Liver (tissue), 9 donors: Measurements from ENCODE around the gene TRPC4AP. TPM values are rescaled to one million over a fixed set of nuclear protein-coding genes. Genes with fewer than 3 reads are reported as not detected.

ENCODE experiments used
- DNase-seq: peaks from one replicate; pipeline ENCODE4 v3.0.0-alpha.2; 2017; ENCODE audit warnings: low spot score
- H3K27ac ChIP-seq, 2 donors: one replicate each; pipeline ENCODE4 v1.7.0; 2013; ENCODE audit warnings: inconsistent platforms in 2 of 2, low read length in 2 of 2, control low read depth in 1 of 2, low read depth in 1 of 2, mild to moderate bottlenecking in 1 of 2
- H3K27me3 ChIP-seq, 4 donors: one replicate each; pipeline versions ENCODE4 v1.6.1 to v1.7.0; 2013; ENCODE audit warnings: low read length in 3 of 4, inconsistent platforms in 1 of 4, mild to moderate bottlenecking in 1 of 4, moderate library complexity in 1 of 4; ENCODE audit not compliant: control insufficient read depth in 4 of 4, insufficient read depth in 4 of 4
- H3K36me3 ChIP-seq, 4 donors: one replicate each; pipeline versions ENCODE4 v1.6.1 to v1.7.0; 2013; ENCODE audit warnings: low read length in 3 of 4, mild to moderate bottlenecking in 3 of 4, low read depth in 1 of 4, moderate library complexity in 1 of 4; ENCODE audit not compliant: control insufficient read depth in 4 of 4, insufficient read depth in 3 of 4
- H3K4me1 ChIP-seq, 4 donors: one replicate each; pipeline versions ENCODE4 v1.6.1 to v1.7.0; 2013; ENCODE audit warnings: low read length in 3 of 4, mild to moderate bottlenecking in 3 of 4, moderate library complexity in 1 of 4; ENCODE audit not compliant: control insufficient read depth in 4 of 4, insufficient read depth in 4 of 4
- H3K4me3 ChIP-seq, 3 donors: one replicate each; pipeline versions ENCODE4 v1.6.1 to v1.7.0; 2013; ENCODE audit warnings: low read length in 3 of 3, control low read depth in 1 of 3, low read depth in 1 of 3, mild to moderate bottlenecking in 1 of 3
- H3K9ac ChIP-seq, 2 donors: one replicate each; pipeline ENCODE4 v1.7.0; 2013; ENCODE audit warnings: low read length in 2 of 2, mild to moderate bottlenecking in 2 of 2, moderate library complexity in 2 of 2, control low read depth in 1 of 2, low read depth in 1 of 2
- H3K9me3 ChIP-seq, 4 donors: one replicate each; pipeline versions ENCODE4 v1.6.1 to v1.7.0; 2013; ENCODE audit warnings: low read length in 3 of 4; ENCODE audit not compliant: control insufficient read depth in 4 of 4
- CTCF ChIP-seq: fragments of 150-350 bp; IDR thresholded peaks from 2 replicates; pipeline ENCODE4 v1.5.1; 2017; ENCODE audit warnings: improper control_type of control experiment, low read depth, low read length; ENCODE audit not compliant: missing input control
- EGR1 ChIP-seq, 2 donors: IDR thresholded peaks; 2 replicates each; pipeline ENCODE4 v1.6.1; 2016 to 2018; ENCODE audit warnings: antibody characterized with exemption in 2 of 2, low read depth in 2 of 2
- FOXA1 ChIP-seq: IDR thresholded peaks from 2 replicates; pipeline ENCODE4 v1.6.1; 2016; ENCODE audit warnings: antibody characterized with exemption
- FOXA2 ChIP-seq: IDR thresholded peaks from 2 replicates; pipeline ENCODE4 v1.6.1; 2016; ENCODE audit warnings: antibody characterized with exemption
- GABPA ChIP-seq, 2 donors: IDR thresholded peaks in 1 of 2; conservative IDR thresholded peaks in 1 of 2; 2 replicates each; pipeline ENCODE4 v1.6.1; 2016; ENCODE audit warnings: antibody characterized with exemption in 2 of 2, mild to moderate bottlenecking in 1 of 2, moderate library complexity in 1 of 2
- HNF4A ChIP-seq, 2 donors: conservative IDR thresholded peaks; 2 replicates each; pipeline ENCODE4 v1.6.1; 2016; ENCODE audit warnings: antibody characterized with exemption in 2 of 2, mild to moderate bottlenecking in 2 of 2
- HNF4G ChIP-seq: IDR thresholded peaks from 2 replicates; pipeline ENCODE4 v1.6.1; 2016; ENCODE audit warnings: antibody characterized with exemption
- JUND ChIP-seq, 2 donors: IDR thresholded peaks; 2 replicates each; pipeline ENCODE4 v1.6.1; 2016; ENCODE audit warnings: antibody characterized with exemption in 2 of 2
- MAX ChIP-seq: IDR thresholded peaks from 2 replicates; pipeline ENCODE4 v1.6.1; 2016; ENCODE audit warnings: antibody characterized with exemption
- NR2F2 ChIP-seq: IDR thresholded peaks from 2 replicates; pipeline ENCODE4 v1.6.1; 2016; ENCODE audit warnings: antibody characterized with exemption
- RAD21 ChIP-seq, 2 donors: IDR thresholded peaks; 2 replicates each; pipeline ENCODE4 v1.6.1; 2016; ENCODE audit warnings: antibody characterized with exemption in 2 of 2, mild to moderate bottlenecking in 2 of 2
- REST ChIP-seq: IDR thresholded peaks from 2 replicates; pipeline ENCODE4 v1.6.1; 2016; ENCODE audit warnings: antibody characterized with exemption, mild to moderate bottlenecking
- RXRA ChIP-seq, 2 donors: IDR thresholded peaks; 2 replicates each; pipeline ENCODE4 v1.6.1; 2017 to 2018; ENCODE audit warnings: antibody characterized with exemption in 2 of 2, mild to moderate bottlenecking in 1 of 2
- SP1 ChIP-seq: IDR thresholded peaks from 2 replicates; pipeline ENCODE4 v1.6.1; 2018; ENCODE audit warnings: antibody characterized with exemption, mild to moderate bottlenecking
- TAF1 ChIP-seq: conservative IDR thresholded peaks from 2 replicates; pipeline ENCODE4 v1.6.1; 2016; ENCODE audit warnings: antibody characterized with exemption, mild to moderate bottlenecking
- YY1 ChIP-seq: IDR thresholded peaks from 2 replicates; pipeline ENCODE4 v1.6.1; 2016; ENCODE audit warnings: antibody characterized with exemption, mild to moderate bottlenecking
- ZBTB33 ChIP-seq: IDR thresholded peaks from 2 replicates; pipeline ENCODE4 v1.6.1; 2016; ENCODE audit warnings: antibody characterized with exemption
- WGBS: extraction: QIAGEN DNeasy Blood & Tissue Kit; methylation state at CpG from one replicate; pipeline ENCODE4 v1.1.7; 2013; 5-methylcytosine and 5-hydroxymethylcytosine counted together
- polyA plus RNA-seq, 2 donors: library from polyadenylated mRNA; stranded (reverse) in 1 of 2; unstranded in 1 of 2; fragments of 200-250 nt in 1 of 2; fragments of >200 nt in 1 of 2; fragmentation: Nextera tagmentation in 1 of 2; extraction: Ambion mirVana in 1 of 2; gene quantifications; one replicate each; pipeline versions ENCODE4 v1.2.1 to v1.2.3, GENCODE V29; 2013 to 2015
- total RNA-seq, 2 donors: library from RNA; depleted of rRNA; stranded (reverse); fragments of >200 nt; gene quantifications; one replicate each; pipeline ENCODE4 v1.2.3, GENCODE V29; 2014
- donor health status: healthy.
- donor health status: healthy.
- donor health status: healthy.
- donor health status: healthy.
- donor health status: healthy.

TRPC4AP gene
- 10 to 100 TPM; 34.8 to 57.2 TPM for total RNA-seq
- polyA plus RNA-seq: 10 to 100 TPM; 26.3 to 32.8 TPM

DNA sequence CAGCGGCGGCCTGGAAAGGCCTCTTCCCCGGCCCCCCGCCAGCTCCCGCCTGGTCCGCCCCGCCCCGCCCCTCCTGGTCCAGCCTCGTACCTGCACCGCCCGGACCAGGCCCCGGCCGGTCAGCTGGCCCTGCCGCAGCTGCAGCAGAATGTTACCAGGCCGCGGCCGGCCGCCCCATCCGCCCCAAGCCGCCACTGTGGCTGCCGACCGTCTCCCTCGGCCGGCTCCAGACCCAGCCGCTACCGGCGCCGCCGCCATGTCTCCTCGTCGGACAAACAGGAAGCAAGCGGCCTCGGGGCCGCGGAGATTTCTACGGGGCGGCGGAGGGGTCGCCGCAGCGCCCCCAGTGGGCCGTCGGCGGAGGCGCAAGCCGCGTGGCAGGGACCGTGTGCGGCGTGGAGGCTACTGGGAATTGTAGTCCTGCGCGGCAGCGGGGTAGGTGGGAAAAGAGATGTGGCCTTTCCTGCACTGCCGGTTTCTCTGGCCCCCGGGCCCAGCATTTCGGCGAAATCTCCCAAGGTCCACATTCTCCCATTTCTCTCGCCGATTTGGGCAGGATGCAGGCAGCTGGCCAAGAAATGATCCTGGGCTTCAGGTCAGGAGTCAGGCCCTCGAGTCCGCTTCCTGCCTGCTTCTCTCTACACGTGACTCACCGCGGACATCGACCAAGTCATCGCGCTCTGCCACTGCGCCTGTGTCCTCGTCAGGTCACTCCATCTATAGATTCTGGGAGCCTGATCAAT is at the start of gene TRPC4AP:
TRPC4AP (minus strand) TSS at position 284 of the 743 bp plus-strand sequence; CDS start at position 258, 26 bp downstream.
- Histone ChIP-seq H3K27me3 (no peaks in the 10 kb centered on the region), H3K4me3 (peak within 1 kb of the TSS; percentile 82 to 94 (median 93)), H3K4me1 (peaks cover 6 to 22% (median 13%) of the 10 kb centered on the region in 4 donors), H3K9me3 (no peaks in the 10 kb centered on the region), H3K27ac (peak within 1 kb of the TSS; percentile 48 to 89), H3K9ac (peak within 1 kb of the TSS; percentile 94 to 96), H3K36me3 (peaks cover 0 to 3% (median 0%) of the 10 kb centered on the region in 4 donors)
- DNase-seq: peak; percentile 91
- WGBS: under 1% methylated on average over 69 of the region's 69 CpGs
- TF ChIP-seq RXRA (IDR thresholded peaks at IDR 0.05): no peak
- TF ChIP-seq REST: peak; percentile 83
- TF ChIP-seq TAF1: no peak
- TF ChIP-seq MAX: peak; percentile 87
- TF ChIP-seq GABPA (IDR thresholded peaks at IDR 0.05 in 1 of 2, conservative IDR thresholded peaks at IDR 0.05 in 1 of 2): peak in 1 of 2 donors; percentile 66
- TF ChIP-seq RAD21 (IDR thresholded peaks at IDR 0.05): peak; percentile 55 to 62
- peak; percentile 98 for TF ChIP-seq CTCF
- peak in 1 of 2 donors; percentile 15 for TF ChIP-seq HNF4A (conservative IDR thresholded peaks at IDR 0.05)
- no peak for TF ChIP-seq EGR1 (IDR thresholded peaks at IDR 0.05; ENCODE audit: low read depth in 2 of 2)
- TF ChIP-seq NR2F2: peak; percentile 13
- TF ChIP-seq HNF4G: no peak
- TF ChIP-seq JUND (IDR thresholded peaks at IDR 0.05): peak in 1 of 2 donors; percentile 2
- TF ChIP-seq SP1: peak; percentile 53
- peak; percentile 52 for TF ChIP-seq FOXA1
- TF ChIP-seq FOXA2: no peak
- peak; percentile 94 for TF ChIP-seq YY1
- TF ChIP-seq ZBTB33: no peak
